ENCODE data around the gene PAX2.

GRCh38 chr10:100697070-100697469, 48.3 kb upstream of the PAX2 start:
- TF ChIP-seq EZH2 (IDR thresholded peaks at IDR 0.05; ENCODE audit: insufficient read depth, poor library complexity, severe bottlenecking) (no peak), EZH2phosphoT487 (IDR thresholded peaks at IDR 0.05; ENCODE audit: insufficient read depth, low read depth) (no peak)
